SKM-1 treated with dmso at 0.1 percent for 144 hours (cell line): ENCODE results near the gene CEP72.

ENCODE experiments used
- DNase-seq: peaks from one replicate; lab custom pipeline; 2025; ENCODE audit not compliant: unreplicated experiment; lab: John Stamatoyannopoulos, UW

Gene CEP72

GRCh38 chr5:636951-637350 is 24.8 kb downstream of the CEP72 start:
- no peak for DNase-seq

GRCh38 chr5:637581-638450 is 25.7 kb downstream of the CEP72 start:
- no peak for DNase-seq

DNA sequence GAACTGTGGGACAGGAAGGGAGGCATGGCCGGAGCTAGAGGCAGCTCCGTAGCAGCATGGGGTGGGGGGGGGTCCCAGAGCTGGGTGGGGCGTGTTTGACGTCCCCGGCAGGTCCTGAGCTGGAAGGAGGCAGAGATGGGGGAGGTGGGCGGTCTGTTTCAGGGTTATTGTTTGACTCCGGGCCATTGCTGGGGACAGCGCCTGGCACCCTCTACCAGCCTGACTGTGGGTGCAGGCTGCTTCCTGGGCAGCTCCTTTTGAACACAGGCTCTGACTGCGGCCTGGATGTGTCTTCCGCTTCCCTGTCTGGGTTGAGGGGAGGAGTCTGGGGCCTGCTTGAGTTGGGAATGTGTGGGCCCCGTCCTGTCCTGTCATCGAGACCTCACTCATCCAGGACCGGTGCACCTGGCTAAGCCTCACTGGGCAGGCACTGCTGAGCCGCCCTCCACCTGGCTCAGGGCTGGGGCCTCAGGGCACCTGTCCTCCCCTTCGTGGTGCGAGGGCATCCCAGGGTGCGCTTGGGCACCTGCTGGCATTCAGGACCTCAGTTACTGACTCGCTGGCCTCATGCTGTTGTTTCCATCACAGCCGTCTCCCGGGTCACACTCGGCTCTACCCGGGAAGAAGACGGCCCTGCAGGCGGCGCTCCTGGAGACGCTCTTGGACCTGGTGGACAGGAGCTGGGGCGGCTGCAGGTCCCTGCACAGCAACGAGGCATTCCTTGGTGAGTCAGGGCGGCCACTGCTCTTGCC is 26.5 kb downstream of the CEP72 start:
- no peak for DNase-seq

DNA sequence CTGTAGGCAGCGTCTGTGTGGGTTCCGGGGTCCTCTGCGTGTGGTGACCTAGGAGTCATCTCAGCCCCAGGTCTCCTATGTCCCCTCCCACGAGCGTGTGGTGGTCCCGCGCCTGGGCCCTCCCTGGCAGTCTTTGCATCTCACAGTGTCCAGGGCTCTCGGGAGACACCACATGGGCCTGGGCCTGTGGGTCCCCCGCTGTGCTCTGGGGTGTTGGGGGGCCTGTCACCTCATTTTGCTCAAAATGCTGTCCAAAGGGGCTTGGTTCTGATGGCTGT is 27.1 kb downstream of the CEP72 start:
- DNase-seq: no peak

GRCh38 chr5:639584-640213 is 27.6 kb downstream of the CEP72 start:
- no peak for DNase-seq

DNA sequence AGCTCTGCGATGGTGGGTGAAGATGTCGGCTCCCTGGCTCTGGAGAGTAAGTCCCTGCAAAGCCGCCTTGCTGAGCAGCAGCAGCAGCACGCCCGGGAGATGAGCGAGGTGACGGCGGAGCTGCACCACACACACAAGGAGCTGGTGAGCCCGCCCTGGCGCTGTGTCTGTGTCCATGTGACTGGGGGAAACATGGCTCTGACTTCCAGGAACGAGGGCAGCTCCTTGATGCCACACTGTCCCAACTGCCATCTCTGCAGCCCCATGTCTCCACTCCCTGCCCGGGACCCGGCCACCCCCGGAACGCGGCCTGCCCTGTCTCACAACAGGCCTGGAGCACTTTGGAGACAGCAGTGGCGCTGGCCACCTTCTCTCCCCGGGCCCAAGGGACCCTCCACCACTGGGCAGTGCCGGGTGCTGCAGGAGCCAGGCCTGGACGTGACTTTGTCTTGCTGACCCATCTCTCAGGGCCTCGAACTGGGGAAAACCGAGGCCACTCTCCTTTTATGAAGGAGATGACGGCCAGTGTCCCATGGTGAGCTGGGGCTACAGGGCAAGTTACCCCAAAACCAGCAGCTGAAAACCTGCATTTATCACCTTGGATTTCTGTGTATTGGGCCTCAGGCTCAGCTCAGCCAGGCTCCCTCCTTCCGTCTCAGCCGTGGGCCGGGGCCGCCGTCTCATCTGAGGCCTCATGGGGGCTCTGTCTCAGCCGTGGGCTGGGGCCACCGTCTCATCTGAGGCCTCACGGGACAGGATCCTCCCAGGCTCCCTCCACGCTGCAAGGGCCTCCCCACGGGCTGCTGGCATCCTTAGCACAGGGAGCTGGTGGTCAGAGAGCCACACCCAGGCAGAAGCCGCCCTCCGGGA is 28.6 kb downstream of the CEP72 start:
- no peak for DNase-seq

- DNase-seq: no peak
These were observed 29.2 kb downstream of the CEP72 start for GRCh38 chr5:641331-641765.

- no peak for DNase-seq
These were observed 30.3 kb downstream of the CEP72 start for GRCh38 chr5:642481-642880.

DNA sequence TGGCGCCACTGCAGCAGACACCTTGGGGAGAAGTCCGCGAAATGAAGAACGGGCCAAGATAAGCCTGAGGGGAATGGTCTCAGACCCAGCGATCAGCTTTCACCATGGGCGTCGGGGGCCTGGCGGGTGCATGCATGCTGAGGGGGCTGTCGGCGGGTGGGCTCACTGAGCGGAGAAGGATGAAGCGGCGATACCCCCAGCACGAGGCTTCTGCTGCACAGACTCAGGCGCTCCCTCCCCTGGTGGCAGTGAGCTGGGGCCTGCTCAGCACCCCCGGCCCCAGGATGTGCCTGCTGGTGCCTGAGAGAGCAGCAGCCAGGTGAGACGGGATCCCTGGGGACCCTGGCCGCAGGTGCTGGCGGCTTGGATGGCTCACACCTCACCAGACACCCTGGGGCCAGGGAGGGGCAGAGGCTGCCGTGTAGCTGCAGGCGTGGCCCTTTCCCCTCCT is 31.2 kb downstream of the CEP72 start:
- DNase-seq: no peak

GRCh38 chr5:643811-644271 is 31.7 kb downstream of the CEP72 start:
- DNase-seq: no peak

DNA sequence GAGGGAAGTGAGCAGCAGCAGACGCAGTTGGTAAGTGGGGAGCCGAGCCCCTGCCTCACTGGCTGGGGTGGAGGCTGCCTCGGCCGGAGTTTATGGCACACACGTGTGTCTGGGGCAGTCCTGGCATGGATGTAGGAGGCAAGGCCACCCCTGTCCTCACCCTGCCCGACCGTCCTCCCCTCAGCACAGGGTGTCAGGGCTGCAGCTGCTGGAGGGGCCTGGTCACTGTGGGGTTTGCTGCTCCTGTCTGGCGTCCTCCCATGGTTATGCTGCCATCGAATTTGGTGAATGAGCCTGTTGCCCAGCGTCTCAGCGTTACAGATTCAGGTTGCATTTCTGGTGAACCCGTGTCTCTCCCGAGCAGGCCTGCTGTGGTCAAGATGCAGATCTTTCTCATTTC is 32.4 kb downstream of the CEP72 start:
- DNase-seq: no peak

- no peak for DNase-seq
These were observed 32.8 kb downstream of the CEP72 start for GRCh38 chr5:644971-645370.

GRCh38 chr5:645421-645820 is 33.3 kb downstream of the CEP72 start:
- DNase-seq: no peak

GRCh38 chr5:646396-647201 is 34.5 kb downstream of the CEP72 start:
- no peak for DNase-seq

DNA sequence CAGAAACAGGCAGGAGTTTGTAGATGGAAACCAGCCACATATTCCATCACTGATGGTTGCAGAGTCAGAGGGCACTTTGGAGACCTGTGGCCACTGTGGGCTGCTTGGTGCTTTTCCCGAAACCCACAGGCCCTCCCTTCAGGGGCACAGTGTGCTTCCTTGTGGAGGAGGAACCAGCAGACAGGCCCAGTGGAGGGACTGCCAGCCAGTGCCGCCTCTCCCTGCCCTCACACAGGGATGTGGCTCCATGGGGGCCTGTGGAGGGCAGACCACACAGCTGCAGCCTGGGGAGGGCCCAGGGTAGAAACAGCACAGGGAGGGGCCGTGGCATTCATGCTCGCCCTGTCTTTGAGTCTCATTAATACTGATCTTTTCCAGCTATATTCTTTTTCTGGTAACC is 35.2 kb downstream of the CEP72 start:
- DNase-seq: no peak

DNA sequence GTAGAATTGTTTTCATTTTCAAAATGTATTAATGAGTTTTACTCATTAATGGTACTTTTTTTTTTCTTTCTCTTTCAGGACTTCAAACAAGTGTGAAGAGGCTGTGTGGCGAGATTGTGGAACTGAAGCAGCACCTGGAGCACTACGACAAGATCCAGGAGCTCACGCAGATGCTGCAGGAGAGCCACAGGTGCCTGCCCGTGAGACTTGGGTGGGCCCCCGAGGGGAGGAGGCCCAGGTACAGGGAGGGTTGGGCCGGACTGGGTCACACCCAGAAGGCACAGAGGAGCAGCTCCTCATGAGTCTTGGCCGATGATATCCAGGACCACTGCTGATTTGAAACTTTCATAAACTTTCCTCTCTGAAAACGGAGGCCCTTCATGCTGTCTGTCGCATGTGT is 35.6 kb downstream of the CEP72 start:
- DNase-seq: no peak

DNA sequence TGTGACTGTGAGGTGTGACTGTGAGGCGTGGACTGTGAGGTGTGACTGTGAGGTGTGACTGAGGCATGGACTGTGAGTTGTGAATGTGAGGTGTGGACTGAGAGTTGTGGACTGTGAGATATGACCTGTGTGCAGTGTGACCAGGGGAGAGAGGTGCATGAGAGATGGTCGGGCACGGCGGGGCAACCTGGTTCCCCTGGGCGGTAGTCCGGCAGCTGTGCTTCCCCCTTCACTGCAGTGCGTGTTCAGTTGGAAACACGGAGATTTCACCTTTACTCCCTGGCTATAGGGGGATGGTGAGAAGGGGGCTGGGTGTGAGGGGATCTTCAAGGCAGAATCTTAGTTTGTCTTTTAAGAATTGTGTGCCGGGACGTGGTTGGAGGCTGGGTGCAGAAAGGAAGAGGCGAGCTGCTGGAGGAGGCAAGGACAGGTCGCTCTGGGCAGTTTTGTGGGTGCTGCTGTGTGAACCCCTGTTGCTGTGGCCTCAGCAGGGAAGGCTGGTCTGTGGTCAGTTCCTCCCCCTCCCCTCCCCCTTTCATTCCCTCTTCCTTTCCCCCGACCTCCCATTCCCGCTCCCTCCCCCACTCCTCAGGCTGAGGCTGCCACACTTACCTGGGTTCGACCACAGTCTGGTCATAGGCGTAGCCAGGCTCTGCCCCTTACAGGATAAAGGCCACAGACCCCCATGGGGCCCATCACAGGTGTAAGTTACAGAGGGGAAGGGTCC is 39.3 kb downstream of the CEP72 start:
- no peak for DNase-seq

- no peak for DNase-seq
These were observed 39.9 kb downstream of the CEP72 start for GRCh38 chr5:652023-652515.

DNA sequence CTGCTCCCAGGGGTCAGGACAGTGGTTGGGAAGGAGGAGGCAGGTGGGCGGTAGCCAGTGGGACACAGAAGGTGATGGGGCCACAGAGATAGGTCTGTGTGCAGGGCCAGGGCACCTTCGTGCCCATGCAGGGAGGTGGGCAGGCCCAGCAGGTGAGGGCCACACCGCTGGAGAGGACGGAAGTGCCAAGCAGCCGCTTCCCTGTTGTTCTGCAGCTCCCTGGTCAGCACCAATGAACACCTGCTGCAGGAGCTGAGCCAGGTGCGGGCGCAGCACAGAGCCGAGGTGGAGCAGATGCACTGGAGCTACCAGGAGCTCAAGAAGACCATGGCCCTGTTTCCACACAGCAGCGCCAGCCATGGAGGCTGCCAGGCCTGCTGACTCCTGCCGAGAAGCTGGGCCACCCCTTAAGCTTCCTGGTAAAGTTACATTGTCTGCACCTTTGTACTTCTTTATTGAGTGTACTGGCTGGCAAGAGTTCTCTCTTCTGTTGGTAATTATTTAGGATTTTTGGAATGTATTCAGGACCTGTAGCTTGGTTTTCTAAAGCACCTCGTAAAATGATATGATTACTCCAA is 40.7 kb downstream of the CEP72 start:
- no peak for DNase-seq
